Testis (tissue), 2 donors: ENCODE results near the gene VPS16.

Experiments
- POLR2A ChIP-seq: fragments of 450-650 bp; IDR thresholded peaks from one replicate; pipeline ENCODE4 v1.6.1; 2017; ENCODE audit warnings: antibody characterized with exemption, mild to moderate bottlenecking, moderate library complexity
- TF ChIP-seq, protein P1 (sequence below), 3 experiments: fragments of 450-650 bp in 2 of 3; fragments of 200-600 bp in 1 of 3; sonication (generic) in 1 of 3; IDR thresholded peaks; one replicate each; pipeline ENCODE4 v1.5.1; 2016 to 2019; ENCODE audit warnings: antibody characterized with exemption in 3 of 3, mild to moderate bottlenecking in 2 of 3, moderate library complexity in 1 of 3

DNA sequence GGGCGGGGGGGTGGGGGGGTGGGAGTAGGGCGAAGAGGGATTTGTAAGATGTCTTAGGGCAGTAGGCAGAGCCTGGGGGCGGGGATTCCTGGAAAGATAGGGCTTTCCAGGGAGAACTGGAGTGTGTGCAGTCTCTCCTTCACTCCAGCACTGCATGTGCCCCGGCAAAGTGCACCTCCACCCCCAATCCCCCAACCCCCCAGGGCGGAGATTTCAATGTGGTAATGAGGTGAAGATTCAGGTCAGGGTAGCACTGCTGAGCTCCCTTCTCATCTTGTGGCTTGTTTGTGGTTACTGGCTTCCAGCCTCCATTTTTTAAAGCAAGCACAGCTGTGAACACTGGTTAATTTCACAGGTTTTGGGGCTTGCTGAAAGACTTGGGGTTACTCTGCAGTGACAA lies 18.5 kb upstream of the VPS16 start:
- TF ChIP-seq, protein P1, sequence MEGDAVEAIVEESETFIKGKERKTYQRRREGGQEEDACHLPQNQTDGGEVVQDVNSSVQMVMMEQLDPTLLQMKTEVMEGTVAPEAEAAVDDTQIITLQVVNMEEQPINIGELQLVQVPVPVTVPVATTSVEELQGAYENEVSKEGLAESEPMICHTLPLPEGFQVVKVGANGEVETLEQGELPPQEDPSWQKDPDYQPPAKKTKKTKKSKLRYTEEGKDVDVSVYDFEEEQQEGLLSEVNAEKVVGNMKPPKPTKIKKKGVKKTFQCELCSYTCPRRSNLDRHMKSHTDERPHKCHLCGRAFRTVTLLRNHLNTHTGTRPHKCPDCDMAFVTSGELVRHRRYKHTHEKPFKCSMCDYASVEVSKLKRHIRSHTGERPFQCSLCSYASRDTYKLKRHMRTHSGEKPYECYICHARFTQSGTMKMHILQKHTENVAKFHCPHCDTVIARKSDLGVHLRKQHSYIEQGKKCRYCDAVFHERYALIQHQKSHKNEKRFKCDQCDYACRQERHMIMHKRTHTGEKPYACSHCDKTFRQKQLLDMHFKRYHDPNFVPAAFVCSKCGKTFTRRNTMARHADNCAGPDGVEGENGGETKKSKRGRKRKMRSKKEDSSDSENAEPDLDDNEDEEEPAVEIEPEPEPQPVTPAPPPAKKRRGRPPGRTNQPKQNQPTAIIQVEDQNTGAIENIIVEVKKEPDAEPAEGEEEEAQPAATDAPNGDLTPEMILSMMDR (IDR thresholded peaks at IDR 0.05) = no peak
- no peak for TF ChIP-seq POLR2A
